ENCODE data around the gene FGF14. TPM values are rescaled to one million over a fixed set of nuclear protein-coding genes. Genes with fewer than 3 reads are reported as not detected.
A peak's percentile ranks its signal among the peaks of the same experiment; 100 is the strongest.

The FGF14 gene
- total and polyA plus RNA-seq, 3 experiments from 2014 or later, result not detected

DNA sequence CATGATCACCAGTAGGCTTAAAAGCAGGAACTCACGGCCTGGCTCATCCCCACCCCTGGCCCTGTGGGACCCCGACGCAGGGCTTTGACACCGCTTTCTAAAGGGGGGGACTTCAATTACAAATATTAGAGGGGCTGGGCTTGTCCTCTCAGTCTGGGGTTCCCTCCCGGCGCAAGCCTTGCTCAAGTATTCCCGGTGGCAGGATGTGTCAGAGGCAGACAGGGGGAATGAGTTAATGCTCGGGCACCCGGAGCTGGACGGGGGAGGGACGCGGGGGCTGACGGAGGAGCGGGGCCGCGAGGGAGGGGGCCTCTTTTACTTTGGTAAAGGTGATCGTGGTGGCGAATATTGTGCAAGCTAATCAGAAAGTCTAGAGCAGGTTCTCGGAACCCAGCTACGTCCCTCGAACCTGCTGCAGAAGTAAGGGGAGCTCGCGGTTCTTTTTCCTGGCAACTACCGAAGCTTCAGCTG lies 1.1 kb downstream of the FGF14 start:
- H3K4me3 Mint-ChIP-seq, result peak overlapping the region; percentile 58 to 81 (median 79)
- Histone ChIP-seq H3K27me3 (ENCODE audit: insufficient read depth, low read length, poor library complexity, severe bottlenecking) (peaks cover 39% of the 10 kb centered on the region), H3K9me3 (ENCODE audit: low read length) (no peaks in the 10 kb centered on the region), H3K36me3 (ENCODE audit: insufficient read depth, low read length) (no peaks in the 10 kb centered on the region), H3K27ac (ENCODE audit: low read depth, low read length) (no peak overlapping the region), H3K4me1 (ENCODE audit: insufficient read depth, low read length) (peaks cover 22% of the 10 kb centered on the region), H3K4me3 (ENCODE audit: low read length) (no peak overlapping the region)
- peaks cover 25 to 31% (median 29%) of the 10 kb centered on the region in 3 donors for H3K4me1 Mint-ChIP-seq
- POLR2A ChIA-PET, result no interaction called here
- H3K27me3 Mint-ChIP-seq, result peaks cover 44 to 65% of the 10 kb centered on the region in 2 donors
- H3K27ac Mint-ChIP-seq, result no peak overlapping the region
- peaks cover 0 to 1% (median 0%) of the 10 kb centered on the region in 3 donors for H3K36me3 Mint-ChIP-seq
- peak in 2 of 5 donors; percentile 1 to 9 for DNase-seq
- CTCF ChIA-PET, result no interaction called here
- H3K9me3 Mint-ChIP-seq, result no peaks in the 10 kb centered on the region

DNA sequence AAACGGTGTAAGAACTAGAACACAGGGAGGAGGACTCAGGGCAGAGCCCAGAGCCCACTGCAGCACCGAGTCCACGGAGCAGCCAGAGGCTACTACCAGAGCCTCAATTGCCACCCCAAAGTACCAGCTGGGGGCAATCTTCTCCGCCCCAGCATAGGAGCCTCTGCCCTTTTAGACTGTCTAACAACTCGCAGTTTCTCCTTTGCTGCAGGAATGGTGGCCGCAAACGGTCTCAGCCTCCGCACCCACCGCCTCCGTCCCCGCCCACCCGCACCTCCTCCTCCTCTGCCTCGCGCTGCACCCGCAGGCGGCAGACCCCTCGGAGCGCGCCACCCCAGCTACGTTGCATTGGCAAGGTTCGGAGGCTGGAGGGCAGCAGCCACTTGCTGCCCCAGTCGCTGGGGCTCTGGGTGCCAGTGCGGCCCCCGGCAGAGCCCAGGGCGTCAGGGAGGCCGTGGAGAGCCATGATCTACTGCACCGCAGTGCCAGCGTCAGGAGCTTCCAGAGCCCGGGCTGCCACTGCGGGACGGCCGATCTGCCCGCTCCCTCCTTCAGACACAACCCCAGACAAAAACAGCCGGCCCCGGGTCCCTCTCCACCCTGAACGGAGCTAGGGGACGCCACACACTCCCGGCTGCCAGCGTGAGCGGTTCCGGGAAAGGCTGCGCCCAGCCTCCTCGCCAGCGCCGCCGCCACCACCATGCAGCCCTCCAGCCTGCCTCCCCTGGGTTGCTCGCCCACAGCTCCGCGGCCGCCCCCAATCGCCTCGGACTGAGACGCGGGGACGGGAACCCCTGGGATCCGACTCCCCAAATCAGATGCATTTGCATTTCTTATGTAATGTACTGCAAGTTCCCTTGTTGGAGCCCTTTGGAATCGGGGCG lies 1.8 kb downstream of the FGF14 start:
- no peak overlapping the region for H3K4me3 ChIP-seq (ENCODE audit: low read length)
- H3K36me3 ChIP-seq (ENCODE audit: insufficient read depth, low read length), result no peaks in the 10 kb centered on the region
- CTCF ChIA-PET, result no interaction called here
- H3K4me1 ChIP-seq (ENCODE audit: insufficient read depth, low read length), result peaks cover 23% of the 10 kb centered on the region
- H3K36me3 Mint-ChIP-seq, result peaks cover 0 to 1% (median 0%) of the 10 kb centered on the region in 3 donors
- POLR2A ChIA-PET, result no interaction called here
- H3K27ac Mint-ChIP-seq, result peak overlapping the region in 1 of 8 donors; percentile 15
- H3K27ac ChIP-seq (ENCODE audit: low read depth, low read length), result no peak overlapping the region
- peaks cover 25 to 34% (median 29%) of the 10 kb centered on the region in 3 donors for H3K4me1 Mint-ChIP-seq
- peaks cover 39% of the 10 kb centered on the region for H3K27me3 ChIP-seq (ENCODE audit: insufficient read depth, low read length, poor library complexity, severe bottlenecking)
- peak overlapping the region; percentile 58 to 83 (median 80) for H3K4me3 Mint-ChIP-seq
- no peaks in the 10 kb centered on the region for H3K9me3 Mint-ChIP-seq
- H3K9me3 ChIP-seq (ENCODE audit: low read length), result no peaks in the 10 kb centered on the region
- peaks cover 44 to 60% of the 10 kb centered on the region in 2 donors for H3K27me3 Mint-ChIP-seq
- DNase-seq, result peak in 4 of 5 donors; percentile 2 to 47 (median 16)

DNA sequence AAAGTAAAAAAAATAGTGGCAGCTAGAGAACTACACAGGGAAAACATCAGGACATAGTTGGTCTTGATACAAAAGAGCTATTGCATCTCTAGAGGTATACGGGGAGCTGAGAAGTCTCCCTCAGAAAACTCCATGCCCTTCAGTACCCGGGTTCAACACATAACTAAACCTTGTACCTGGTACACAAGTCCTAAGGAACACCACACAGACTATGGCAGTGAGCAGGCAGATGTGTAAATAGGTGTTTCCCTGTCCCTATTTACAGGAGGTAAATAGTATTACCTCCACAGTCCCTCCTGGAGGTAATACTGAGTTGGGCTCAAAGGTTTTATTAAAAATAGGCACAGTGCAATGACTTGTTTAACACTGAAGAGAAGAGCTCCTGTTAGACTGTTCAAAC lies 5.9 kb downstream of the FGF14 start:
- H3K9me3 ChIP-seq (ENCODE audit: low read length), result no peaks in the 10 kb centered on the region
- Mint-ChIP-seq H3K9me3 (no peaks in the 10 kb centered on the region), H3K27ac (peak overlapping the region in 1 of 8 donors; percentile 89), H3K27me3 (peaks cover 22 to 32% of the 10 kb centered on the region in 2 donors), H3K4me1 (peaks cover 17 to 30% (median 25%) of the 10 kb centered on the region in 3 donors), H3K36me3 (peaks cover 0 to 2% (median 0%) of the 10 kb centered on the region in 3 donors), H3K4me3 (peak overlapping the region in 5 of 7 donors; percentile 8 to 94 (median 86))
- H3K36me3 ChIP-seq (ENCODE audit: insufficient read depth, low read length), result no peaks in the 10 kb centered on the region
- no peak for DNase-seq
- ChIA-PET CTCF (interaction anchor here (0.9 kb wide), 1 partner anchor 11 kb away, joined by 3 read pairs; no protein-coding TSS in a partner anchor), POLR2A (no interaction called here)
- no peak overlapping the region for H3K4me3 ChIP-seq (ENCODE audit: low read length)
- peaks cover 18% of the 10 kb centered on the region for H3K4me1 ChIP-seq (ENCODE audit: insufficient read depth, low read length)
- H3K27ac ChIP-seq (ENCODE audit: low read depth, low read length), result no peak overlapping the region
- peaks cover 16% of the 10 kb centered on the region for H3K27me3 ChIP-seq (ENCODE audit: insufficient read depth, low read length, poor library complexity, severe bottlenecking)

DNA sequence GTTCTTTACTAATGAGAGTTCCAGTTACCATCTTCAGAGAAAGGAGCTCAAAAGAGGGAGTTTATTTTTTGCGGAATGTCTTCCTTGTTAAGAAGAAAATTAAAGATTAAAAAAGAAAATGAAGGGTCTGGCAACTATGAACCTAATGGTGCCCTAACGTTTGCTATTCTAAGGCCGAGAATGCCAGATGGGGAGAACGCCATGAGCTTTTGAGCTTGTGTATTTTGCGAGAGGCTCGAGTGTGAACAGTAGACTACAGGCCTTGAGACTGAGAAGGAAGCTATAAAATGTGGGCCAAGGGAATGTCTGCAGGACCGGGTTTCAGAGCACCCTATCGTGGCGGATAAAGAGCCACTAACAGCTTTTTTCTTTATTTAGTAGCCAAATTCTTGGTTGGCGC lies 6.7 kb downstream of the FGF14 start:
- no peak for DNase-seq
- H3K27me3 Mint-ChIP-seq, result peaks cover 17 to 26% of the 10 kb centered on the region in 2 donors
- H3K27ac ChIP-seq (ENCODE audit: low read depth, low read length), result no peak overlapping the region
- peak overlapping the region; percentile 90 for H3K4me3 ChIP-seq (ENCODE audit: low read length)
- peak overlapping the region in 6 of 8 donors; percentile 48 to 89 (median 68) for H3K27ac Mint-ChIP-seq
- H3K27me3 ChIP-seq (ENCODE audit: insufficient read depth, low read length, poor library complexity, severe bottlenecking), result peaks cover 9% of the 10 kb centered on the region
- POLR2A ChIA-PET, result no interaction called here
- no peaks in the 10 kb centered on the region for H3K9me3 ChIP-seq (ENCODE audit: low read length)
- H3K4me1 ChIP-seq (ENCODE audit: insufficient read depth, low read length), result peaks cover 12% of the 10 kb centered on the region
- peaks cover 0 to 2% (median 0%) of the 10 kb centered on the region in 3 donors for H3K36me3 Mint-ChIP-seq
- no peaks in the 10 kb centered on the region for H3K9me3 Mint-ChIP-seq
- H3K4me3 Mint-ChIP-seq, result peak overlapping the region; percentile 86 to 94 (median 88)
- no peaks in the 10 kb centered on the region for H3K36me3 ChIP-seq (ENCODE audit: insufficient read depth, low read length)
- H3K4me1 Mint-ChIP-seq, result peaks cover 11 to 23% (median 19%) of the 10 kb centered on the region in 3 donors
- CTCF ChIA-PET, result interaction anchor here (0.9 to 1.3 kb wide), 3 partner anchors 10 to 452 kb away, joined by 3 to 5 read pairs (median 3); no protein-coding TSS in a partner anchor

DNA sequence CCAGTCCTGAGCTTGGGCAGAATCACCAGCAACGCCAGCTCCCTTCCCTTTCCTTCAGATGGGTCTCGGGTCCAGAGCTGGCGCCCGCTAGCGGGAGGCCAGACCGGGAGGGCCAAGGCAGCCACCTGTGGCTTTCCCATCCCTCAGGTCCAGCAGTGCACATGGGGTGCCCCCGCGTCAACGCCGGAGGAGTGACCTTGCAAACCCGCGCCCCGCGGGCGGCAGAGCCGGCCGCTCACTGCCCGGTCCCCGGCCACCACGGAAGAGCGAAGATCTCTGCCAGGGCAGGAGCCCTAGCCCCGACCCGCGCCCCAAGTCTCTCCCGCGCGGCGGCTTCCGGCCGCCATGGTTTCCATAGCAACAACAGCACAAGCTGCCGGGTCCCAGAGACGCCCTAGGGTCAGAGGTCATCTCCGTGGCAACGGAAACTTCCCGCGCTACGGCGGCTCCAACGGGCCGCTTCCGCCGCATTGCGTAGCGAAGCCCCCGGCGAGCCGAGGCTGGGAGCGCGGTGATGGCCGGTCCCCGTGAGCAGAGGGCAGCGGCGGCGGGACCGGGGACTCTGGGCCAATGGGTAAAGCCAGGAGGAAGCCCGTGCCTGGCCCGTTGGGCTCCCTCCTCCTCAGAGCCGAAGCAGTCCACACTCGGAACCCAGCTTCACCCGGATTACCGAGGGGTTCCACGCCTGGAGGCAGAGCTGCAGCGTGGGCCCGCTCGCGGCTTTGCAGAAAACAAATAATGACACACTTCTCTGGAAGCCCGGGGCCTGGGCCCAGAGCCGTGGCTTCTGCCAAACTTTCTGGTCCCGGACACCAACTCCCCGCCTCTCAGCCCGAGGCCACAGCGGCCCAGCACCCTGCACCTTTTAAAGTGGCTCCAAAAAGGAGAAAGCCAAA lies 7.4 kb downstream of the FGF14 start:
- no peaks in the 10 kb centered on the region for H3K36me3 ChIP-seq (ENCODE audit: insufficient read depth, low read length)
- H3K9me3 ChIP-seq (ENCODE audit: low read length), result no peaks in the 10 kb centered on the region
- H3K4me3 ChIP-seq (ENCODE audit: low read length), result peak overlapping the region; percentile 90
- peaks cover 5% of the 10 kb centered on the region for H3K27me3 ChIP-seq (ENCODE audit: insufficient read depth, low read length, poor library complexity, severe bottlenecking)
- H3K4me3 Mint-ChIP-seq, result peak overlapping the region; percentile 86 to 94 (median 88)
- peak overlapping the region; percentile 18 to 92 (median 80) for H3K27ac Mint-ChIP-seq
- peaks cover 7 to 16% (median 14%) of the 10 kb centered on the region in 3 donors for H3K4me1 Mint-ChIP-seq
- H3K27ac ChIP-seq (ENCODE audit: low read depth, low read length), result peak overlapping the region; percentile 66
- DNase-seq, result peak; percentile 87 to 97 (median 92)
- no peaks in the 10 kb centered on the region for H3K9me3 Mint-ChIP-seq
- peaks cover 12% of the 10 kb centered on the region for H3K4me1 ChIP-seq (ENCODE audit: insufficient read depth, low read length)
- peaks cover 0 to 2% (median 0%) of the 10 kb centered on the region in 3 donors for H3K36me3 Mint-ChIP-seq
- CTCF ChIA-PET, result interaction anchor here (1.2 to 1.3 kb wide), 3 partner anchors 9 to 453 kb away, joined by 3 to 5 read pairs (median 5); no protein-coding TSS in a partner anchor
- H3K27me3 Mint-ChIP-seq, result peaks cover 12 to 28% of the 10 kb centered on the region in 2 donors
- POLR2A ChIA-PET, result interaction anchor here (1.0 to 1.2 kb wide), 2 partner anchors 71 to 451 kb away, joined by 3 read pairs; no protein-coding TSS in a partner anchor

DNA sequence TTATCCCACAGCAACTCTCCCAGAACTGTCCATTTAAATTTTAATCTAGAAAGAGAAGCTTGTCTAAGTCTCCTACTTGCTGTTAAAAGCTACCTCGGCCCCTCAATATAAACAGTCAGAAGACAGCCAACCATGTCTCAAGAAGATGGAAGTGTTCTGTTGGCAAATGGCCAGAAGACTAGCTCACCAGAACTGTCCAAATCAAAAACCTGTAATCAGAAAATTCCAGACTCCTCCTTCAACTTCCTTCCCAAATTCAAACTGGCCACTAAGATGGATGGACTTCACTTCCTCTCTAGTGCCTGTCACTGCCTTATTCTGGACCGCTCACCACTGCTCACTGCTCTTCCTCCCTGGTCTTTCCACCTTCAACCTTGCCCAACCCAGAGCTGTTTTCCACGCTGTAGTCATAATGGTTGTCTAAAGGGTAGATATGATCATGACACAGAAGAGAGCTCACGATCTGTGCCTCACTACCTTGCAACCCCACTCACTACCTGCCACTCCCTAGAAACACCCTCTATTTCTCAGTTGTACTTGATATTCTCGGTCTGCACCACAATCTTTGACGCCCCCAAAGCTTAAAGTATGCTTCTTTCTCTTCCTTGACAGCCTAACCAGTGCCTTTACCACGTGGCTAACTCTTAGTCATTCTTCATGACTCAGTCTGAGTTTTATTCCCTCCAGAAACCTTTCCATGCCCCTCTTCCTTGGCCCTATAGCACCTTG lies 9.2 kb downstream of the FGF14 start:
- H3K36me3 ChIP-seq (ENCODE audit: insufficient read depth, low read length), result no peaks in the 10 kb centered on the region
- no peak overlapping the region for H3K27ac ChIP-seq (ENCODE audit: low read depth, low read length)
- no peak overlapping the region for H3K4me3 ChIP-seq (ENCODE audit: low read length)
- Mint-ChIP-seq H3K27me3 (peaks cover 16 to 35% of the 10 kb centered on the region in 2 donors), H3K36me3 (peaks cover 0 to 2% (median 1%) of the 10 kb centered on the region in 3 donors), H3K9me3 (no peaks in the 10 kb centered on the region), H3K4me1 (peaks cover 6 to 14% (median 12%) of the 10 kb centered on the region in 3 donors), H3K4me3 (peak overlapping the region in 5 of 7 donors; percentile 5 to 88 (median 86)), H3K27ac (peak overlapping the region in 7 of 8 donors; percentile 2 to 89 (median 10))
- H3K27me3 ChIP-seq (ENCODE audit: insufficient read depth, low read length, poor library complexity, severe bottlenecking), result no peaks in the 10 kb centered on the region
- no peak for DNase-seq
- ChIA-PET CTCF (interaction anchor here (0.6 kb wide), 1 partner anchor 1819 kb away, joined by 3 read pairs; no protein-coding TSS in a partner anchor), POLR2A (no interaction called here)
- H3K4me1 ChIP-seq (ENCODE audit: insufficient read depth, low read length), result peaks cover 12% of the 10 kb centered on the region
- H3K9me3 ChIP-seq (ENCODE audit: low read length), result no peaks in the 10 kb centered on the region

DNA sequence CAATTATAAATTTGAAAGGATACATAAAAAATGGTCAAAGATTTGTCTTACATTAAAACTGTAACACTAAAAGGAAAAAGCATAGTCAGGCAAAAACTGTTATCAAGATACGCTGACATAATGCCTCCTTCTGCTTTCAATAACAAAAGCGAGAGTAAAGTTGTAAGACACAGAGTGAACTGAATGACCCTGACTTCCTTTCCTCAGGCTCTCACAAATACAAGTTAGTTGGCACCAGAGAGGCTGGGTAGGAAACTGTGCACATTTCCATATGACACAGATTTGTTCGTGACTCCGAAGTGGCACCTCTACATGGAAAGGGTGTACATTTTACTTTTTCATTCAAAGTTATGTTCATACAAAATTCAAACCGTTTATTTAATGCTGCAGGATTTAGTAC lies 15.4 kb downstream of the FGF14 start:
- Mint-ChIP-seq H3K36me3 (peaks cover 0 to 1% (median 0%) of the 10 kb centered on the region in 3 donors), H3K9me3 (no peaks in the 10 kb centered on the region), H3K4me3 (no peak overlapping the region), H3K27ac (no peak overlapping the region), H3K4me1 (no peaks in the 10 kb centered on the region), H3K27me3 (peaks cover 8 to 35% of the 10 kb centered on the region in 2 donors)
- Histone ChIP-seq H3K4me1 (ENCODE audit: insufficient read depth, low read length) (no peaks in the 10 kb centered on the region), H3K27ac (ENCODE audit: low read depth, low read length) (no peak overlapping the region), H3K9me3 (ENCODE audit: low read length) (no peaks in the 10 kb centered on the region), H3K4me3 (ENCODE audit: low read length) (no peak overlapping the region), H3K36me3 (ENCODE audit: insufficient read depth, low read length) (no peaks in the 10 kb centered on the region), H3K27me3 (ENCODE audit: insufficient read depth, low read length, poor library complexity, severe bottlenecking) (no peaks in the 10 kb centered on the region)
- ChIA-PET POLR2A (no interaction called here), CTCF (no interaction called here)
- no peak for DNase-seq

Data from CD8-positive, alpha-beta memory T cell (primary cell).